Measurements from ENCODE around the gene TMX4. TPM values are rescaled to one million over a fixed set of nuclear protein-coding genes. Genes with fewer than 3 reads are reported as not detected.

TMX4 gene
- total RNA-seq, 1 donor from 2014 or later: 121 TPM

DNA sequence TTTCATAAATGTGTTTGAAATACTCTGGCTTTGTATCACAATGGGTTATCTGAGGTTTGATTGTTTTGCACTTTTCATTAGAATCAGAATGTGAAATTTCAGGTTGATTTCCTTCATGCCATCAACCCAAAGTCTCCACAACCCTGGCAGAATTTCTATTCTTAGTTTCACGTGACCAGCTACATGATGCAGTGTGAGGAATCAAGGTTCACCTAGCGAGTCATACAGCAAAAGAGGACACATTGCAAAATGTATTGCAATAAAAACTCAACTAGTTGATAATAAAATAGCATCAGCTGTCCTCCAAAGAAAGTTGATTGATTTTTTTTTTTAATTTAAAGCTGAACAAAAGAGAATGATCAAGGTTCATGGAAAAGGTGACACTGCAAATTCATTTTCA, 81.5 kb downstream of the TMX4 start:
- H3K36me3 ChIP-seq: no peaks in the 10 kb centered on the region
- intact Hi-C loops (cut with micrococcal nuclease): no loop called here
- H3K27ac ChIP-seq (replicated peaks): no peak overlapping the region
- DNase-seq: no peak
- TF ChIP-seq, protein P1, sequence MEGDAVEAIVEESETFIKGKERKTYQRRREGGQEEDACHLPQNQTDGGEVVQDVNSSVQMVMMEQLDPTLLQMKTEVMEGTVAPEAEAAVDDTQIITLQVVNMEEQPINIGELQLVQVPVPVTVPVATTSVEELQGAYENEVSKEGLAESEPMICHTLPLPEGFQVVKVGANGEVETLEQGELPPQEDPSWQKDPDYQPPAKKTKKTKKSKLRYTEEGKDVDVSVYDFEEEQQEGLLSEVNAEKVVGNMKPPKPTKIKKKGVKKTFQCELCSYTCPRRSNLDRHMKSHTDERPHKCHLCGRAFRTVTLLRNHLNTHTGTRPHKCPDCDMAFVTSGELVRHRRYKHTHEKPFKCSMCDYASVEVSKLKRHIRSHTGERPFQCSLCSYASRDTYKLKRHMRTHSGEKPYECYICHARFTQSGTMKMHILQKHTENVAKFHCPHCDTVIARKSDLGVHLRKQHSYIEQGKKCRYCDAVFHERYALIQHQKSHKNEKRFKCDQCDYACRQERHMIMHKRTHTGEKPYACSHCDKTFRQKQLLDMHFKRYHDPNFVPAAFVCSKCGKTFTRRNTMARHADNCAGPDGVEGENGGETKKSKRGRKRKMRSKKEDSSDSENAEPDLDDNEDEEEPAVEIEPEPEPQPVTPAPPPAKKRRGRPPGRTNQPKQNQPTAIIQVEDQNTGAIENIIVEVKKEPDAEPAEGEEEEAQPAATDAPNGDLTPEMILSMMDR (IDR thresholded peaks at IDR 0.05; ENCODE audit: borderline replicate concordance): no peak
- H3K4me3 ChIP-seq: no peak overlapping the region
- H3K9me3 ChIP-seq (replicated peaks): no peaks in the 10 kb centered on the region
- H3K4me1 ChIP-seq: peaks cover 3% of the 10 kb centered on the region
- H3K27me3 ChIP-seq (ENCODE audit: low read depth): no peaks in the 10 kb centered on the region

DNA sequence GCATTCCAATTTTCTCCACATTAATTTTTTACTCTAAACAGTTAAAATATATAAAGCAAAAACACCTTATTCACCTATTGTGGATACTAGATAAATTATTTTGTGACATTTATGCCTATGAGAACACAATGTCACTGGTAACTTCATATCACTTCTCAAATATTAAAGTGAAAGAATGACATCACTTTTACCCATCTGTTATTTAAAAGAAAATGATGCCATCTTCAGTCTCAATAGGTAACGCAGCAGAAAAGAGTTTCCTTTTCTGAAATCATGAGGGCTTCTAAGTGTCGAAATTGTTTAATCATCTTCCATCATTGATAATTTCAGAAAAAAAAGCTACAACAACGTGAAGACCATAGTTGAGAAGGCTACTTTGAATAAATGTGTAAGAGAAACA, 82.2 kb downstream of the TMX4 start:
- no peak overlapping the region for H3K27ac ChIP-seq (replicated peaks)
- peaks cover 3% of the 10 kb centered on the region for H3K4me1 ChIP-seq
- H3K36me3 ChIP-seq: no peaks in the 10 kb centered on the region
- no peaks in the 10 kb centered on the region for H3K9me3 ChIP-seq (replicated peaks)
- DNase-seq: no peak
- TF ChIP-seq, protein P1 (IDR thresholded peaks at IDR 0.05; ENCODE audit: borderline replicate concordance): no peak
- H3K27me3 ChIP-seq (ENCODE audit: low read depth): no peaks in the 10 kb centered on the region
- intact Hi-C loops (cut with micrococcal nuclease): no loop called here
- no peak overlapping the region for H3K4me3 ChIP-seq

DNA sequence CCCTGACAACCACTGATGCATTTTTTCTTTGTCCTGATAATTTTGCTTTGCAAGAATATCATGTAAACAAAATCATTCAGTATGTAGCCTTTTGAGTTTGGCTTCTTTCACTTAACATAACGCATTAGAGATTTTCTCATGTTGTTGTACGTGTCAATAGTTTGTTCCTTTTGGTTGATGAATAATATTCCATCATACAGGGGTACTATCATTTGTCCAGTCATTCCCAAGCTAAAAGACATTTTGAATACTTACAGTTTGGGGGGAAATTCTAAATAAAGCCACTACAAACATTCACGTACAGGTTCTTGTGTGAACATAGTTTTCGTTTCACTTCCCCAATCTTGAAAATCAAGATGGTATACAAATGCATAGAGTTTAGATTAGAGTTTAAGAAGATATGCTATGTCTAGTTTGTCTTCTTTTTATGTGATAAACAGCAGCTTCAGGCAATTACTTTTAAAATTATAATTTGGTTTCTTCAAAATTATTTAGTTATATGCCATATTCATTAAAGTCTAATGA, 84.5 kb downstream of the TMX4 start:
- Histone ChIP-seq H3K4me3 (no peak overlapping the region), H3K27ac (replicated peaks) (no peak overlapping the region), H3K36me3 (no peaks in the 10 kb centered on the region), H3K4me1 (peaks cover 3% of the 10 kb centered on the region), H3K27me3 (ENCODE audit: low read depth) (peaks cover 5% of the 10 kb centered on the region), H3K9me3 (replicated peaks) (no peaks in the 10 kb centered on the region)
- DNase-seq: no peak
- TF ChIP-seq, protein P1 (IDR thresholded peaks at IDR 0.05; ENCODE audit: borderline replicate concordance): no peak
- intact Hi-C loops (cut with micrococcal nuclease): no loop called here

DNA sequence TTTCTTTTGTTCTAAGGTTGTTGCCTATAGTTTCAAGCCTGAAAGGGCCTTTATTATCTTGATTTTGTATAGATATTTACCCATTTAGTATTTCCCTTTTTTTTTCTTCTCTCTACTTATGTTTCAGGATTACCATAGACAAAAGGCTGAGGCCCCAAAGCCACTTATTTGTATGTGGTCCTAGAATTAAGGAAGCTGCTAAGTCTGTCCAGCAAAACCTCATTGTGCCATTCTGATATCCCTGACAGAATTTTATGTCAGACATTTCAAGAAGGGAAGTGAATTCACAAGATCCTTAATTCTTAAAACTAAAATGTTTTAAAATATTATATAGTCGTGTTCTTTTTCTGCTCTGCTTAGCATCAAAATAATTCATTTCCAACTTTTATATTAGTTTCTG, 86.2 kb downstream of the TMX4 start:
- Histone ChIP-seq H3K27ac (replicated peaks) (no peak overlapping the region), H3K36me3 (no peaks in the 10 kb centered on the region), H3K4me3 (no peak overlapping the region), H3K4me1 (peaks cover 3% of the 10 kb centered on the region), H3K9me3 (replicated peaks) (no peaks in the 10 kb centered on the region), H3K27me3 (ENCODE audit: low read depth) (peaks cover 5% of the 10 kb centered on the region)
- DNase-seq: no peak
- TF ChIP-seq, protein P1 (IDR thresholded peaks at IDR 0.05; ENCODE audit: borderline replicate concordance): no peak
- intact Hi-C loops (cut with micrococcal nuclease): no loop called here

DNA sequence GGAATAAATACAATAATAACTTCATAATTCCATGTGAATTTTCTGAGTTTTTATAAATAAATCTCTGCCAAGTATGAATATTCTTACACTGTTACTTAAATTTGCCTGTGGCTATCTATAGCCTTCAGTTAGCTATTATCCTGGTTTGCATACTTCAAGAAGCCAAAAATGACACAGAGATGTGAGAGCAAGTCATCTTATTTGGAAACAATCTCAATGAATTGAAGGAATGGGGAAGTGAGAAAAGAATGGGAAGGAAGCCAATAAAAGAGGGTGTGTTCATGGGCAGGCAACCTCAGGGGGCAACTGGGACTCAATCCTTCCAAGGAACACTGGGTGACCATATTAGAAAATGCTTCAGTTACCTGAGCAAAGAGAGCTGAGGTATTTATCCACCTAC, 89.2 kb downstream of the TMX4 start:
- Histone ChIP-seq H3K36me3 (no peaks in the 10 kb centered on the region), H3K4me3 (no peak overlapping the region), H3K9me3 (replicated peaks) (no peaks in the 10 kb centered on the region), H3K27ac (replicated peaks) (no peak overlapping the region), H3K27me3 (ENCODE audit: low read depth) (peaks cover 5% of the 10 kb centered on the region), H3K4me1 (no peaks in the 10 kb centered on the region)
- TF ChIP-seq, protein P1 (IDR thresholded peaks at IDR 0.05; ENCODE audit: borderline replicate concordance): no peak
- intact Hi-C loops (cut with micrococcal nuclease): no loop called here
- DNase-seq: no peak

Other genes starting within 250 kb of the TMX4 start
- gene HAO1, start 79.3 kb downstream of the TMX4 start, total RNA-seq: not detected
- gene PLCB1, start 112.5 kb upstream of the TMX4 start, total RNA-seq: 6.0 TPM